Adrenal gland (tissue), 12 donors: Measurements from ENCODE around the gene EBP. TPM values are rescaled to one million over a fixed set of nuclear protein-coding genes. Genes with fewer than 3 reads are reported as not detected.

Source experiments
- DNase-seq, 7 donors: peaks; one replicate each; pipeline ENCODE4 v3.0.0-alpha.2; 2019 to 2020
- H3K27ac ChIP-seq, 5 donors: fragments of 200-600 bp; sonication (generic) in 4 of 5; 1 replicate in 3 of 5; 2 replicates in 2 of 5; pipeline versions ENCODE4 v1.5.1 to v1.8.0; 2016 to 2020; ENCODE audit warnings: mild to moderate bottlenecking in 1 of 5
- H3K27me3 ChIP-seq: fragments of 200-600 bp; 2 replicates; pipeline ENCODE4 v1.8.0; 2021
- H3K36me3 ChIP-seq, 2 donors: fragments of 200-600 bp; replicated peaks in 1 of 2; 1 replicate in 1 of 2; 2 replicates in 1 of 2; pipeline versions ENCODE4 v1.5.1 to v1.8.0; 2018 to 2022
- H3K4me1 ChIP-seq, 2 donors: fragments of 200-600 bp; replicated peaks in 1 of 2; 1 replicate in 1 of 2; 2 replicates in 1 of 2; pipeline versions ENCODE4 v1.5.1 to v1.8.0; 2018 to 2021
- H3K4me3 ChIP-seq, 4 donors: fragments of 200-600 bp; sonication (generic) in 3 of 4; one replicate each; pipeline ENCODE4 v1.5.1; 2016 to 2018
- H3K9me3 ChIP-seq, 3 donors: fragments of 200-600 bp; sonication (generic) in 1 of 3; replicated peaks in 1 of 3; 1 replicate in 2 of 3; 2 replicates in 1 of 3; pipeline versions ENCODE4 v1.5.1 to v1.8.0; 2016 to 2021
- POLR2A ChIP-seq, 2 donors: fragments of 450-650 bp; IDR thresholded peaks; one replicate each; pipeline ENCODE4 v1.6.1; 2017; ENCODE audit warnings: antibody characterized with exemption in 2 of 2, mild to moderate bottlenecking in 2 of 2, moderate library complexity in 1 of 2
- WGBS, 4 donors: extraction: QIAGEN DNeasy Blood & Tissue Kit in 2 of 4; methylation state at CpG; one replicate each; pipeline versions ENCODE4 v1.1.5 to v1.1.7; 2013 to 2017; 5-methylcytosine and 5-hydroxymethylcytosine counted together
- intact Hi-C, 2 donors: fragments of 100-400 bp; cut with DNase I; formaldehyde crosslinking; loops; one replicate each; pipeline versions ENCODE4 v1.14.1 to v1.15.0; 2022 to 2023
- polyA plus RNA-seq, 3 donors: library from polyadenylated mRNA; stranded (reverse); fragments of 200-250 nt in 2 of 3; fragments of 350-450 nt in 1 of 3; fragmentation: Illumina TruSeq in 1 of 3; extraction: RNeasy Lipid Tissue Mini Kit (QIAGEN cat#74804) in 1 of 3; gene quantifications; one replicate each; pipeline ENCODE4 v1.2.3, GENCODE V29; 2013 to 2014
- total RNA-seq, 9 donors: library from RNA; depleted of rRNA in 4 of 9; stranded (reverse); fragments of >200 nt in 4 of 9; fragments of 120-200 nt in 1 of 9; fragmentation: NEBNext Ultra II Directional in 1 of 9; extraction: Animal tissue kit (Norgen Biotek cat#: 25700) in 1 of 9; gene quantifications; one replicate each; pipeline versions ENCODE4 v1.1.0 to v1.2.4, GENCODE V29; 2013 to 2023
- TF ChIP-seq, protein P1 (sequence below), 6 experiments: fragments of 450-650 bp in 4 of 6; fragments of 200-600 bp in 2 of 6; sonication (generic) in 1 of 6; IDR thresholded peaks; 1 replicate in 5 of 6; 2 replicates in 1 of 6; pipeline versions ENCODE4 v1.5.1 to v1.8.0; 2016 to 2021; ENCODE audit warnings: antibody characterized with exemption in 6 of 6, mild to moderate bottlenecking in 2 of 6, moderate library complexity in 1 of 6
- donor health status: healthy with polysubstance abuse.
- donor health status: Bipolar disorder and iron deficiency.
- donor health status: DM: yes; HTN: yes; CAD: no.
- donor health status: DM: no; HTN: no; CAD: no.
- donor health status: DM: no; HTN: no; CAD: no.
- donor health status: DM: yes; HTN: yes; CAD: no.

Gene EBP
- total and polyA plus RNA-seq, 12 donors, result 85.8 to 1,010 (median 156) TPM

DNA sequence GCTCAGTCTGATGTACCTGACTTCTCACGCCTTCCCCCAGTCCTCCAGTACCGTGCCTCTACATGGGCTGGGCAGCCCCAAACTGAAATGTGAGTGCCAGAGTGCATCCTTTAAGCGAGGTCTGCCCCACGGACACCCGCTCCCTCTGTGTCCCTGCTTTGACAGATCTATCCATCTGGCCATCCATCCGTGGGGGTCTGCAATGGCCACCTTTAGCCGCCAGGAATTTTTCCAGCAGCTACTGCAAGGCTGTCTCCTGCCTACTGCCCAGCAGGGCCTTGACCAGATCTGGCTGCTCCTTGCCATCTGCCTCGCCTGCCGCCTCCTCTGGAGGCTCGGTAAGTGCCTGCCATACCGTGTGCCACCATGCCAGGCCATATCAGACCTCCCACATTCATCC is 12.0 kb upstream of the EBP start:
- Histone ChIP-seq H3K4me3 (peak overlapping the region in 1 of 4 donors; percentile 74), H3K36me3 (no peaks in the 10 kb centered on the region), H3K9me3 (no peaks in the 10 kb centered on the region), H3K27ac (peak overlapping the region in 1 of 5 donors; percentile 87), H3K27me3 (no peaks in the 10 kb centered on the region), H3K4me1 (peaks cover 0 to 6% of the 10 kb centered on the region in 2 donors)
- no peak for DNase-seq
- TF ChIP-seq POLR2A (IDR thresholded peaks at IDR 0.05), result no peak
- WGBS, 4 donors, result 47 to 75% (median 56%) methylated on average over 7 to 11 of the region's 11 CpGs; no CpG with 5 or more reads in 1 of the 4 donors
- intact Hi-C loops, result no loop called here

DNA sequence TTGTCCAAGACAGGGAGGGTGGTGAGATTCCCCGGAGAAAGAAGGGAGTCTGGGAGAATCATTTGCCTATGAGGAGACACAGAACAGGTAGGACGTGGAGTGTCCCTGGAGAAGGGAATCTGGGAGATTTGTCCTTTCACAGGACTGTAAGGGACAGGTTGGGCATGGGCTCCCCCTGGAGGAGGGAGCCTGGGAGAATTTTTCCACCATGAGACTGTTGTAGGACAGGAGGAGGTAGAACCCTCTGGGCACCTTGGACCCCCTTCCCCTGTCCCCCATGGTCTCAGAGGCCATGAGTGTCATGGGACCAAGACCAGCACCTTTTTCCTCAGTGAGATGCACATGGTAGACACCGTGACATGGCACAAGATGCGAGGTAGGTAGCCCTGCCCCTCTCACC is 10.0 kb upstream of the EBP start:
- 63 to 70% (median 67%) methylated on average over 4 of the region's 4 CpGs for WGBS, 4 donors
- Histone ChIP-seq H3K27me3 (no peaks in the 10 kb centered on the region), H3K9me3 (no peaks in the 10 kb centered on the region), H3K4me3 (no peak overlapping the region), H3K27ac (no peak overlapping the region), H3K36me3 (no peaks in the 10 kb centered on the region), H3K4me1 (peaks cover 0 to 6% of the 10 kb centered on the region in 2 donors)
- DNase-seq, result peak in 3 of 7 donors; percentile 34 to 62 (median 45)
- intact Hi-C loops, result no loop called here
- TF ChIP-seq, protein P1, sequence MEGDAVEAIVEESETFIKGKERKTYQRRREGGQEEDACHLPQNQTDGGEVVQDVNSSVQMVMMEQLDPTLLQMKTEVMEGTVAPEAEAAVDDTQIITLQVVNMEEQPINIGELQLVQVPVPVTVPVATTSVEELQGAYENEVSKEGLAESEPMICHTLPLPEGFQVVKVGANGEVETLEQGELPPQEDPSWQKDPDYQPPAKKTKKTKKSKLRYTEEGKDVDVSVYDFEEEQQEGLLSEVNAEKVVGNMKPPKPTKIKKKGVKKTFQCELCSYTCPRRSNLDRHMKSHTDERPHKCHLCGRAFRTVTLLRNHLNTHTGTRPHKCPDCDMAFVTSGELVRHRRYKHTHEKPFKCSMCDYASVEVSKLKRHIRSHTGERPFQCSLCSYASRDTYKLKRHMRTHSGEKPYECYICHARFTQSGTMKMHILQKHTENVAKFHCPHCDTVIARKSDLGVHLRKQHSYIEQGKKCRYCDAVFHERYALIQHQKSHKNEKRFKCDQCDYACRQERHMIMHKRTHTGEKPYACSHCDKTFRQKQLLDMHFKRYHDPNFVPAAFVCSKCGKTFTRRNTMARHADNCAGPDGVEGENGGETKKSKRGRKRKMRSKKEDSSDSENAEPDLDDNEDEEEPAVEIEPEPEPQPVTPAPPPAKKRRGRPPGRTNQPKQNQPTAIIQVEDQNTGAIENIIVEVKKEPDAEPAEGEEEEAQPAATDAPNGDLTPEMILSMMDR (IDR thresholded peaks at IDR 0.05), result peak in 5 of 6 experiments; percentile 8 to 32 (median 25)
- TF ChIP-seq POLR2A (IDR thresholded peaks at IDR 0.05), result no peak

DNA sequence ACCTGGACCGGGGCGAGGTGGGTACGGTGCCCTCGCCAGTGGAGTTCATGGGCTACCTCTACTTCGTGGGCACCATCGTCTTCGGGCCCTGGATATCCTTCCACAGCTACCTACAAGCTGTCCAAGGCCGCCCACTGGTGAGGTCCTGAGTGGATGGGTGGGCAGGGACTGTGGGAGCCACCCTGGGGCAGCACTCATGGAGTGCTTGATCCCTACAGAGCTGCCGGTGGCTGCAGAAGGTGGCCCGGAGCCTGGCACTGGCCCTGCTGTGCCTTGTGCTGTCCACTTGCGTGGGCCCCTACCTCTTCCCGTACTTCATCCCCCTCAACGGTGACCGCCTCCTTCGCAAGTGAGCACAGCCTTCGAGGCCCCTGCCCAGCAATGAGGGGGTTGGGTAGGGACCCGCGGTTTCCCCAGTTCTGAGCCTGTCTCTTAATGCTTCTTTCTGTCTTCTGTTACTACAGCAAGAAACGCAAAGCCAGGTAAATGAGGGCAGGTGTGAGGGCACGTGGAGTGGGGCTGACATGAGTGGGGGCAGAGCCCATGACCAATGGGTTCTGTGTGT is 9.2 kb upstream of the EBP start:
- H3K27me3 ChIP-seq, result no peaks in the 10 kb centered on the region
- peaks cover 0 to 6% of the 10 kb centered on the region in 2 donors for H3K4me1 ChIP-seq
- 80 to 96% (median 86%) methylated on average over 19 to 20 of the region's 20 CpGs; no CpG with 5 or more reads in 1 of the 4 donors for WGBS, 4 donors
- H3K4me3 ChIP-seq, result no peak overlapping the region
- intact Hi-C loops, result no loop called here
- TF ChIP-seq, protein P1 (IDR thresholded peaks at IDR 0.05), result no peak
- TF ChIP-seq POLR2A (IDR thresholded peaks at IDR 0.05), result no peak
- DNase-seq, result no peak
- H3K9me3 ChIP-seq, result no peaks in the 10 kb centered on the region
- no peaks in the 10 kb centered on the region for H3K36me3 ChIP-seq
- H3K27ac ChIP-seq, result peak overlapping the region in 1 of 5 donors; percentile 72

DNA sequence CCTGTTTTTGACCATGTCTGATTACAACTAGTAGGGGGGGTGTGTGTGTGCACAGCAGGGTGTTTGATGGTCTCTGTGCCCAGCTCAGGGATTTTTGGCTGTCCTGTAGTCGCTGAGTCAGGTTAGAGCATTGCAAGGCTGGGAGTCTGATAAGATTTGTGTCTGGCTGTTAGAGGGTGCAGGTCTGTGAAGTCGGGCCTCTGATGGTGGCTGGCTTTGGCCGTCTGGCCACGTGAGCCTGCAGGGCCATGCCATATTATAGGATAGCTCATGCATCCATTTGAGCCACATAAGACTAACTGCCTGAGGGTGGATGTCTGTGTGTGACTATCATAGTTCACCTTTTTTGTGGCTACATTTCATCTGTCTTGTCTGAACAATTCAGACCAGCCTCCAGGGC is 7.9 kb upstream of the EBP start:
- 43 to 70% (median 52%) methylated on average over 4 of the region's 4 CpGs for WGBS, 4 donors
- no peak for TF ChIP-seq POLR2A (IDR thresholded peaks at IDR 0.05)
- TF ChIP-seq, protein P1 (IDR thresholded peaks at IDR 0.05), result no peak
- Histone ChIP-seq H3K4me3 (no peak overlapping the region), H3K9me3 (no peaks in the 10 kb centered on the region), H3K36me3 (no peaks in the 10 kb centered on the region), H3K27me3 (no peaks in the 10 kb centered on the region), H3K27ac (peak overlapping the region in 2 of 5 donors; percentile 17 to 72), H3K4me1 (no peaks in the 10 kb centered on the region)
- intact Hi-C loops, result no loop called here
- peak in 1 of 7 donors; percentile 19 for DNase-seq
